ENCODE results near the gene WDR1.

DNA sequence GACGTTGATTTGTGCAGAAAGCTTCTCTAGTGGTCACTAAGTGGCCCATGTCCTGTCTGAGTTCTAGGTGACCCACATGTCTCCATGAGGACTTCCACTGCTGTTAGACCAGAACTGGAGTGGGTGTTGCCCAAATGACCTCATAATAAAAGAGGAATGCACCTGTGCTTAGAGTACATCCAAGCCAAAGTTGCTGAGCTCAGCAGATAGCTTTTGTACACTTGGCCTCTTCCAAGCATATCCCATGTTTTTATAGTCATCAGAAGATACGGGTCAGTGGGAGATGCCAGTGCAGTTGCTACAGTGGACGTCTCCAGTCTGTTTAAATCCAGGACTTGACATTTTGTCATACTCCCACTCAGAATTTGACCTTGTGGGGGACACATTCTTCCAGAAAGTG lies 37.6 kb upstream of the WDR1 start:
- no peak for TF ChIP-seq EZH2 (IDR thresholded peaks at IDR 0.05; ENCODE audit: insufficient read depth, poor library complexity, severe bottlenecking)
- TF ChIP-seq EZH2phosphoT487 (IDR thresholded peaks at IDR 0.05; ENCODE audit: insufficient read depth, low read depth) = no peak

Measured in GM23248 (cell line).